Adrenal gland (tissue), 19 donors: ENCODE results near the gene ELOA2. TPM values are rescaled to one million over a fixed set of nuclear protein-coding genes. Genes with fewer than 3 reads are reported as not detected.

Experiments used
- DNase-seq, 7 donors: peaks; one replicate each; pipeline ENCODE4 v3.0.0-alpha.2; 2019 to 2020
- H3K27ac ChIP-seq, 5 donors: fragments of 200-600 bp; sonication (generic) in 4 of 5; 1 replicate in 3 of 5; 2 replicates in 2 of 5; pipeline versions ENCODE4 v1.5.1 to v1.8.0; 2016 to 2020; ENCODE audit warnings: mild to moderate bottlenecking in 1 of 5
- H3K27me3 ChIP-seq: fragments of 200-600 bp; 2 replicates; pipeline ENCODE4 v1.8.0; 2021
- H3K36me3 ChIP-seq, 2 donors: fragments of 200-600 bp; replicated peaks in 1 of 2; 1 replicate in 1 of 2; 2 replicates in 1 of 2; pipeline versions ENCODE4 v1.5.1 to v1.8.0; 2018 to 2022
- H3K4me1 ChIP-seq, 2 donors: fragments of 200-600 bp; replicated peaks in 1 of 2; 1 replicate in 1 of 2; 2 replicates in 1 of 2; pipeline versions ENCODE4 v1.5.1 to v1.8.0; 2018 to 2021
- H3K4me3 ChIP-seq, 4 donors: fragments of 200-600 bp; sonication (generic) in 3 of 4; one replicate each; pipeline ENCODE4 v1.5.1; 2016 to 2018
- H3K9me3 ChIP-seq, 3 donors: fragments of 200-600 bp; sonication (generic) in 1 of 3; replicated peaks in 1 of 3; 1 replicate in 2 of 3; 2 replicates in 1 of 3; pipeline versions ENCODE4 v1.5.1 to v1.8.0; 2016 to 2021
- CTCF ChIP-seq, 6 experiments: fragments of 450-650 bp in 4 of 6; fragments of 200-600 bp in 2 of 6; sonication (generic) in 1 of 6; IDR thresholded peaks; 1 replicate in 5 of 6; 2 replicates in 1 of 6; pipeline versions ENCODE4 v1.5.1 to v1.8.0; 2016 to 2021; ENCODE audit warnings: antibody characterized with exemption in 6 of 6, mild to moderate bottlenecking in 2 of 6, moderate library complexity in 1 of 6
- POLR2A ChIP-seq, 2 donors: fragments of 450-650 bp; IDR thresholded peaks; one replicate each; pipeline ENCODE4 v1.6.1; 2017; ENCODE audit warnings: antibody characterized with exemption in 2 of 2, mild to moderate bottlenecking in 2 of 2, moderate library complexity in 1 of 2
- WGBS, 4 donors: extraction: QIAGEN DNeasy Blood & Tissue Kit in 2 of 4; methylation state at CpG; one replicate each; pipeline versions ENCODE4 v1.1.5 to v1.1.7; 2013 to 2017; 5-methylcytosine and 5-hydroxymethylcytosine counted together
- intact Hi-C, 2 donors: fragments of 100-400 bp; cut with DNase I; formaldehyde crosslinking; loops; one replicate each; pipeline versions ENCODE4 v1.14.1 to v1.15.0; 2022 to 2023
- long read RNA-seq, 10 donors: library from polyadenylated mRNA in 3 of 10; unstranded in 2 of 10; stranded (forward) in 1 of 10; transcript quantifications; one replicate each; pipeline ENCODE4 v2.0.0 and lab custom pipeline, GENCODE V29; 2021 to 2026
- polyA plus RNA-seq, 3 donors: library from polyadenylated mRNA; stranded (reverse); fragments of 200-250 nt in 2 of 3; fragments of 350-450 nt in 1 of 3; fragmentation: Illumina TruSeq in 1 of 3; extraction: RNeasy Lipid Tissue Mini Kit (QIAGEN cat#74804) in 1 of 3; gene quantifications; one replicate each; pipeline ENCODE4 v1.2.3, GENCODE V29; 2013 to 2014
- total RNA-seq, 9 donors: library from RNA; depleted of rRNA in 4 of 9; stranded (reverse); fragments of >200 nt in 4 of 9; fragments of 120-200 nt in 1 of 9; fragmentation: NEBNext Ultra II Directional in 1 of 9; extraction: Animal tissue kit (Norgen Biotek cat#: 25700) in 1 of 9; gene quantifications; one replicate each; pipeline versions ENCODE4 v1.1.0 to v1.2.4, GENCODE V29; 2013 to 2023
- donor health status: healthy with polysubstance abuse.
- donor health status: Bipolar disorder and iron deficiency.
- donor health status: DM: yes; HTN: yes; CAD: no.
- donor health status: DM: no; HTN: no; CAD: no.
- donor health status: DM: no; HTN: no; CAD: no.
- donor health status: DM: yes; HTN: yes; CAD: no.

ELOA2 gene
- not detected for total RNA-seq
- not detected for polyA plus RNA-seq
- long read RNA-seq, donor 1: 0 reads
- long read RNA-seq, donor 2: 0 reads
- long read RNA-seq, donor 3: 0 reads
- long read RNA-seq, donor 4: 0 reads
- long read RNA-seq, donor 5: 0 reads
- long read RNA-seq, donor 6: 0 reads
- long read RNA-seq, donor 7: 0 reads
- long read RNA-seq, donor 8: 0 reads
- long read RNA-seq, donor 9, partial matches to known transcripts: 0 of 1 reads
- long read RNA-seq, donor 9, other reads (novel, unspliced or antisense): 0 of 1 reads
- long read RNA-seq, donor 10: 0 reads

GRCh38 chr18:47035156-47035671 is at the start of gene ELOA2:
ELOA2 (minus strand) TSS chr18:47035621; CDS start chr18:47035264, 357 bp downstream.
- TF ChIP-seq CTCF (IDR thresholded peaks at IDR 0.05) (no peak), POLR2A (IDR thresholded peaks at IDR 0.05) (no peak)
- 88 to 97% (median 96%) methylated on average over 6 to 29 of the region's 29 CpGs for WGBS, 4 donors
- H3K4me1 ChIP-seq: no peaks in the 10 kb centered on the region
- no peak for DNase-seq
- no peaks in the 10 kb centered on the region for H3K36me3 ChIP-seq
- no peaks in the 10 kb centered on the region for H3K27me3 ChIP-seq
- no peaks in the 10 kb centered on the region for H3K9me3 ChIP-seq
- H3K4me3 ChIP-seq: no peak within 1 kb of the TSS
- H3K27ac ChIP-seq: no peak within 1 kb of the TSS
- intact Hi-C loops: no loop called here

GRCh38 chr18:47081578-47081977 is 46.2 kb upstream of the ELOA2 start:
- Histone ChIP-seq H3K4me3 (no peak overlapping the region), H3K27me3 (no peaks in the 10 kb centered on the region), H3K9me3 (no peaks in the 10 kb centered on the region), H3K36me3 (no peaks in the 10 kb centered on the region), H3K4me1 (no peaks in the 10 kb centered on the region), H3K27ac (no peak overlapping the region)
- intact Hi-C loops: no loop called here
- DNase-seq: no peak
- TF ChIP-seq CTCF (IDR thresholded peaks at IDR 0.05): no peak
- no peak for TF ChIP-seq POLR2A (IDR thresholded peaks at IDR 0.05)
- 90 to 94% (median 91%) methylated on average over 2 of the region's 2 CpGs for WGBS, 4 donors

- no peak for DNase-seq
- H3K27me3 ChIP-seq: no peaks in the 10 kb centered on the region
- H3K4me3 ChIP-seq: no peak overlapping the region
- no peak for TF ChIP-seq CTCF (IDR thresholded peaks at IDR 0.05)
- TF ChIP-seq POLR2A (IDR thresholded peaks at IDR 0.05): no peak
- WGBS, 4 donors: 90 to 98% (median 94%) methylated on average over 2 of the region's 2 CpGs
- H3K36me3 ChIP-seq: no peaks in the 10 kb centered on the region
- H3K27ac ChIP-seq: no peak overlapping the region
- no peaks in the 10 kb centered on the region for H3K9me3 ChIP-seq
- no peaks in the 10 kb centered on the region for H3K4me1 ChIP-seq
- intact Hi-C loops: no loop called here
Measured at GRCh38 chr18:47080872-47081271, 45.5 kb upstream of the ELOA2 start.

- H3K36me3 ChIP-seq: no peaks in the 10 kb centered on the region
- intact Hi-C loops: no loop called here
- no peak overlapping the region for H3K27ac ChIP-seq
- H3K4me1 ChIP-seq: no peaks in the 10 kb centered on the region
- no peak for DNase-seq
- 82 to 92% (median 91%) methylated on average over 7 of the region's 7 CpGs for WGBS, 4 donors
- TF ChIP-seq POLR2A (IDR thresholded peaks at IDR 0.05): no peak
- no peak for TF ChIP-seq CTCF (IDR thresholded peaks at IDR 0.05)
- no peak overlapping the region for H3K4me3 ChIP-seq
- H3K27me3 ChIP-seq: no peaks in the 10 kb centered on the region
- no peaks in the 10 kb centered on the region for H3K9me3 ChIP-seq
Measured at GRCh38 chr18:47077111-47077510, 41.7 kb upstream of the ELOA2 start.
